ENCODE results near the gene ROR1.

The ROR1 gene

GRCh38 chr1:64186898-64187280 is 413.1 kb downstream of the ROR1 start:
- no peak for DNase-seq (ENCODE audit: low read depth, low spot score)
- Histone ChIP-seq H3K9ac (ENCODE audit: insufficient read length) (no peak overlapping the region), H3K4me3 (no peak overlapping the region), H3K9me3 (ENCODE audit: low read depth, low read length) (no peaks in the 10 kb centered on the region), H3K36me3 (ENCODE audit: insufficient read depth, low read length) (no peaks in the 10 kb centered on the region), H3K27ac (no peak overlapping the region)
- TF ChIP-seq POLR2AphosphoS5 (IDR thresholded peaks at IDR 0.05; ENCODE audit: borderline replicate concordance, low read depth, low read length): no peak
- TF ChIP-seq EZH2 (IDR thresholded peaks at IDR 0.05): no peak
- no peak for TF ChIP-seq FOXP2 (optimal IDR thresholded peaks at IDR 0.05; ENCODE audit: control extremely low read depth, extremely low read length, insufficient read depth)

- Histone ChIP-seq H3K9me3 (ENCODE audit: low read depth, low read length) (no peaks in the 10 kb centered on the region), H3K36me3 (ENCODE audit: insufficient read depth, low read length) (no peaks in the 10 kb centered on the region), H3K27ac (no peak overlapping the region), H3K9ac (ENCODE audit: insufficient read length) (no peak overlapping the region), H3K4me3 (no peak overlapping the region)
- DNase-seq (ENCODE audit: low read depth, low spot score): no peak
- TF ChIP-seq EZH2 (IDR thresholded peaks at IDR 0.05) (no peak), POLR2AphosphoS5 (IDR thresholded peaks at IDR 0.05; ENCODE audit: borderline replicate concordance, low read depth, low read length) (no peak), FOXP2 (optimal IDR thresholded peaks at IDR 0.05; ENCODE audit: control extremely low read depth, extremely low read length, insufficient read depth) (no peak)
These were observed 413.8 kb downstream of the ROR1 start for GRCh38 chr1:64187646-64188045.

- H3K9me3 ChIP-seq (ENCODE audit: low read depth, low read length): no peaks in the 10 kb centered on the region
- H3K9ac ChIP-seq (ENCODE audit: insufficient read length): no peak overlapping the region
- no peak overlapping the region for H3K27ac ChIP-seq
- no peak overlapping the region for H3K4me3 ChIP-seq
- TF ChIP-seq FOXP2 (optimal IDR thresholded peaks at IDR 0.05; ENCODE audit: control extremely low read depth, extremely low read length, insufficient read depth) (no peak), EZH2 (IDR thresholded peaks at IDR 0.05) (no peak), POLR2AphosphoS5 (IDR thresholded peaks at IDR 0.05; ENCODE audit: borderline replicate concordance, low read depth, low read length) (no peak)
- DNase-seq (ENCODE audit: low read depth, low spot score): no peak
- H3K36me3 ChIP-seq (ENCODE audit: insufficient read depth, low read length): no peaks in the 10 kb centered on the region
These were observed 418.5 kb downstream of the ROR1 start for GRCh38 chr1:64192290-64192689.

GRCh38 chr1:64194168-64195080 is 420.6 kb downstream of the ROR1 start:
- H3K27ac ChIP-seq: peak overlapping the region; percentile 37; the same call in 1 of the 2 replicates
- no peaks in the 10 kb centered on the region for H3K36me3 ChIP-seq (ENCODE audit: insufficient read depth, low read length)
- TF ChIP-seq EZH2 (IDR thresholded peaks at IDR 0.05) (no peak), POLR2AphosphoS5 (IDR thresholded peaks at IDR 0.05; ENCODE audit: borderline replicate concordance, low read depth, low read length) (no peak), FOXP2 (optimal IDR thresholded peaks at IDR 0.05; ENCODE audit: control extremely low read depth, extremely low read length, insufficient read depth) (no peak)
- no peaks in the 10 kb centered on the region for H3K9me3 ChIP-seq (ENCODE audit: low read depth, low read length)
- no peak for DNase-seq (ENCODE audit: low read depth, low spot score)
- peak overlapping the region; percentile 40 for H3K4me3 ChIP-seq
- peak overlapping the region; percentile 5 for H3K9ac ChIP-seq (ENCODE audit: insufficient read length)

GRCh38 chr1:64195081-64195395 is 421.2 kb downstream of the ROR1 start:
- Histone ChIP-seq H3K9me3 (ENCODE audit: low read depth, low read length) (no peaks in the 10 kb centered on the region), H3K27ac (peak overlapping the region; percentile 37), H3K36me3 (ENCODE audit: insufficient read depth, low read length) (no peaks in the 10 kb centered on the region), H3K4me3 (peak overlapping the region; percentile 40), H3K9ac (ENCODE audit: insufficient read length) (no peak overlapping the region)
- DNase-seq (ENCODE audit: low read depth, low spot score): no peak
- TF ChIP-seq FOXP2 (optimal IDR thresholded peaks at IDR 0.05; ENCODE audit: control extremely low read depth, extremely low read length, insufficient read depth) (no peak), POLR2AphosphoS5 (IDR thresholded peaks at IDR 0.05; ENCODE audit: borderline replicate concordance, low read depth, low read length) (no peak), EZH2 (IDR thresholded peaks at IDR 0.05) (no peak)

- Histone ChIP-seq H3K36me3 (ENCODE audit: insufficient read depth, low read length) (no peaks in the 10 kb centered on the region), H3K9me3 (ENCODE audit: low read depth, low read length) (no peaks in the 10 kb centered on the region), H3K9ac (ENCODE audit: insufficient read length) (no peak overlapping the region), H3K27ac (no peak overlapping the region), H3K4me3 (no peak overlapping the region)
- TF ChIP-seq FOXP2 (optimal IDR thresholded peaks at IDR 0.05; ENCODE audit: control extremely low read depth, extremely low read length, insufficient read depth) (no peak), EZH2 (IDR thresholded peaks at IDR 0.05) (no peak), POLR2AphosphoS5 (IDR thresholded peaks at IDR 0.05; ENCODE audit: borderline replicate concordance, low read depth, low read length) (no peak)
- DNase-seq (ENCODE audit: low read depth, low spot score): no peak
These were observed 422.5 kb downstream of the ROR1 start for GRCh38 chr1:64196074-64196870.

- no peak for TF ChIP-seq EZH2 (IDR thresholded peaks at IDR 0.05)
- no peak for TF ChIP-seq POLR2AphosphoS5 (IDR thresholded peaks at IDR 0.05; ENCODE audit: borderline replicate concordance, low read depth, low read length)
- no peak for TF ChIP-seq FOXP2 (optimal IDR thresholded peaks at IDR 0.05; ENCODE audit: control extremely low read depth, extremely low read length, insufficient read depth)
- no peak for DNase-seq (ENCODE audit: low read depth, low spot score)
- no peaks in the 10 kb centered on the region for H3K36me3 ChIP-seq (ENCODE audit: insufficient read depth, low read length)
- H3K4me3 ChIP-seq: no peak overlapping the region
- H3K9ac ChIP-seq (ENCODE audit: insufficient read length): no peak overlapping the region
- H3K9me3 ChIP-seq (ENCODE audit: low read depth, low read length): no peaks in the 10 kb centered on the region
- no peak overlapping the region for H3K27ac ChIP-seq
These were observed 423.3 kb downstream of the ROR1 start for GRCh38 chr1:64197076-64197475.

GRCh38 chr1:64199154-64199553 is 425.3 kb downstream of the ROR1 start:
- no peak for DNase-seq (ENCODE audit: low read depth, low spot score)
- no peak overlapping the region for H3K27ac ChIP-seq
- TF ChIP-seq EZH2 (IDR thresholded peaks at IDR 0.05) (no peak), FOXP2 (optimal IDR thresholded peaks at IDR 0.05; ENCODE audit: control extremely low read depth, extremely low read length, insufficient read depth) (no peak), POLR2AphosphoS5 (IDR thresholded peaks at IDR 0.05; ENCODE audit: borderline replicate concordance, low read depth, low read length) (no peak)

More at GRCh38 chr1:64199154-64199553, 425.3 kb downstream of the ROR1 start:
- no peaks in the 10 kb centered on the region for H3K9me3 ChIP-seq (ENCODE audit: low read depth, low read length)
- no peak overlapping the region for H3K9ac ChIP-seq (ENCODE audit: insufficient read length)
- H3K36me3 ChIP-seq (ENCODE audit: insufficient read depth, low read length): no peaks in the 10 kb centered on the region
- H3K4me3 ChIP-seq: no peak overlapping the region

Data from SK-N-MC (cell line).